Measurements from ENCODE around the gene FOXJ1. TPM values are rescaled to one million over a fixed set of nuclear protein-coding genes. Genes with fewer than 3 reads are reported as not detected.

The FOXJ1 gene
- total and polyA plus RNA-seq, 2 of the 13 experiments (the other 11 are each of a cell fraction or from before 2014, with no cell fraction given): 0.98 to 1.6 TPM

DNA sequence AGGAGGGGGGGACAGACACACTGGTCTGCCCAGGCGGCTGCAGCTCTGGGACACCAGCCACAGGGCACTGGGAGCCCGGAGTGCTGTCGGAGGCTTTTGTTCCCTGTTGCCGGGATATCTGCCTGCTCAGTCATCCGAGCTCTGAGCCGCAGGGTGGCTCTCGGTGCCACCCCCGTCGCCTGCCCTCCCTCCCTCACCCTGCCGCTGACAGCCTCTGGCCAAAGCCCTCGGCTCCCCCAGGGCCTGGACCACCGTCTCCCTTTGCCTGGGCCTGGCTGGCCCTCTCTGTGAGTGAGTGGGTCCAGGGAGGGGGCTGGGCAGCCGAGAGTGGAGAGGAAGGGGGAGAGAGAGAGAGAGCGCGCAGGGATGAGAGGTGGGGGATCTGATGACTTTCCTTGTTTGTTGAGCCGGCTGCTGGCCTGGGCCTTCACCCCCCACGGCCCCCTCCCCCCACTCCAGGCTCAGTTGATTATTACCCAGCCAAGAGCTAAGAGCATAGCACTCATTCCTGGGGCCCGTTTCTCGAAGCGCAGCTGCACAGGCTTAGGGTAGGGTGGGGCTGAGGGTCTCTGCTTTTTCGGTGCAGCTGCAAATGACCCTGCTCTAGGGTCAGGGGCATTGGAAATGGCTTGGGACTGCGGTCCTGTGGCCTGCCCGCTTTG lies 2.7 kb downstream of the FOXJ1 start (continued):
- peak; percentile 49; the same call in 1 of the 2 replicates for TF ChIP-seq SP5 (CRISPR knock-in tag; IDR thresholded peaks at IDR 0.05; ENCODE audit: borderline replicate concordance, low read depth)
- TF ChIP-seq ZHX2 (IDR thresholded peaks at IDR 0.05; ENCODE audit: low read depth): peak; percentile 52; the same call in 1 of the 2 replicates
- no peak for TF ChIP-seq ZHX2 (CRISPR knock-in tag; IDR thresholded peaks at IDR 0.05; ENCODE audit: borderline replicate concordance)
- peak; percentile 14; the same call in 1 of the 2 replicates for TF ChIP-seq MEIS2 (CRISPR knock-in tag; IDR thresholded peaks at IDR 0.05)
- no peak for TF ChIP-seq THYN1 (CRISPR knock-in tag; IDR thresholded peaks at IDR 0.05; ENCODE audit: borderline replicate concordance, low read depth)
- TF ChIP-seq, protein P1, sequence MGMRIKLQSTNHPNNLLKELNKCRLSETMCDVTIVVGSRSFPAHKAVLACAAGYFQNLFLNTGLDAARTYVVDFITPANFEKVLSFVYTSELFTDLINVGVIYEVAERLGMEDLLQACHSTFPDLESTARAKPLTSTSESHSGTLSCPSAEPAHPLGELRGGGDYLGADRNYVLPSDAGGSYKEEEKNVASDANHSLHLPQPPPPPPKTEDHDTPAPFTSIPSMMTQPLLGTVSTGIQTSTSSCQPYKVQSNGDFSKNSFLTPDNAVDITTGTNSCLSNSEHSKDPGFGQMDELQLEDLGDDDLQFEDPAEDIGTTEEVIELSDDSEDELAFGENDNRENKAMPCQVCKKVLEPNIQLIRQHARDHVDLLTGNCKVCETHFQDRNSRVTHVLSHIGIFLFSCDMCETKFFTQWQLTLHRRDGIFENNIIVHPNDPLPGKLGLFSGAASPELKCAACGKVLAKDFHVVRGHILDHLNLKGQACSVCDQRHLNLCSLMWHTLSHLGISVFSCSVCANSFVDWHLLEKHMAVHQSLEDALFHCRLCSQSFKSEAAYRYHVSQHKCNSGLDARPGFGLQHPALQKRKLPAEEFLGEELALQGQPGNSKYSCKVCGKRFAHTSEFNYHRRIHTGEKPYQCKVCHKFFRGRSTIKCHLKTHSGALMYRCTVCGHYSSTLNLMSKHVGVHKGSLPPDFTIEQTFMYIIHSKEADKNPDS (CRISPR knock-in tag; IDR thresholded peaks at IDR 0.05): peak; percentile 84; the same call in 1 of the 2 replicates
- TF ChIP-seq SUZ12 (IDR thresholded peaks at IDR 0.05; ENCODE audit: low read depth, low read length): no peak
- peak; percentile 98 for TF ChIP-seq ZBTB7A (CRISPR knock-in tag; IDR thresholded peaks at IDR 0.05)
- TF ChIP-seq, protein P2, sequence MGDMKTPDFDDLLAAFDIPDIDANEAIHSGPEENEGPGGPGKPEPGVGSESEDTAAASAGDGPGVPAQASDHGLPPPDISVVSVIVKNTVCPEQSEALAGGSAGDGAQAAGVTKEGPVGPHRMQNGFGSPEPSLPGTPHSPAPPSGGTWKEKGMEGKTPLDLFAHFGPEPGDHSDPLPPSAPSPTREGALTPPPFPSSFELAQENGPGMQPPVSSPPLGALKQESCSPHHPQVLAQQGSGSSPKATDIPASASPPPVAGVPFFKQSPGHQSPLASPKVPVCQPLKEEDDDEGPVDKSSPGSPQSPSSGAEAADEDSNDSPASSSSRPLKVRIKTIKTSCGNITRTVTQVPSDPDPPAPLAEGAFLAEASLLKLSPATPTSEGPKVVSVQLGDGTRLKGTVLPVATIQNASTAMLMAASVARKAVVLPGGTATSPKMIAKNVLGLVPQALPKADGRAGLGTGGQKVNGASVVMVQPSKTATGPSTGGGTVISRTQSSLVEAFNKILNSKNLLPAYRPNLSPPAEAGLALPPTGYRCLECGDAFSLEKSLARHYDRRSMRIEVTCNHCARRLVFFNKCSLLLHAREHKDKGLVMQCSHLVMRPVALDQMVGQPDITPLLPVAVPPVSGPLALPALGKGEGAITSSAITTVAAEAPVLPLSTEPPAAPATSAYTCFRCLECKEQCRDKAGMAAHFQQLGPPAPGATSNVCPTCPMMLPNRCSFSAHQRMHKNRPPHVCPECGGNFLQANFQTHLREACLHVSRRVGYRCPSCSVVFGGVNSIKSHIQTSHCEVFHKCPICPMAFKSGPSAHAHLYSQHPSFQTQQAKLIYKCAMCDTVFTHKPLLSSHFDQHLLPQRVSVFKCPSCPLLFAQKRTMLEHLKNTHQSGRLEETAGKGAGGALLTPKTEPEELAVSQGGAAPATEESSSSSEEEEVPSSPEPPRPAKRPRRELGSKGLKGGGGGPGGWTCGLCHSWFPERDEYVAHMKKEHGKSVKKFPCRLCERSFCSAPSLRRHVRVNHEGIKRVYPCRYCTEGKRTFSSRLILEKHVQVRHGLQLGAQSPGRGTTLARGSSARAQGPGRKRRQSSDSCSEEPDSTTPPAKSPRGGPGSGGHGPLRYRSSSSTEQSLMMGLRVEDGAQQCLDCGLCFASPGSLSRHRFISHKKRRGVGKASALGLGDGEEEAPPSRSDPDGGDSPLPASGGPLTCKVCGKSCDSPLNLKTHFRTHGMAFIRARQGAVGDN (CRISPR knock-in tag; IDR thresholded peaks at IDR 0.05): peak; percentile 94
- TF ChIP-seq GLI4 (CRISPR knock-in tag; IDR thresholded peaks at IDR 0.05; ENCODE audit: borderline replicate concordance): peak; percentile 81; the same call in 1 of the 2 replicates
- peak; percentile 95 for TF ChIP-seq GATAD2A (CRISPR knock-in tag; IDR thresholded peaks at IDR 0.05)
- no peak for TF ChIP-seq ZNF263 (CRISPR knock-in tag; IDR thresholded peaks at IDR 0.05)
- TF ChIP-seq, protein P3, sequence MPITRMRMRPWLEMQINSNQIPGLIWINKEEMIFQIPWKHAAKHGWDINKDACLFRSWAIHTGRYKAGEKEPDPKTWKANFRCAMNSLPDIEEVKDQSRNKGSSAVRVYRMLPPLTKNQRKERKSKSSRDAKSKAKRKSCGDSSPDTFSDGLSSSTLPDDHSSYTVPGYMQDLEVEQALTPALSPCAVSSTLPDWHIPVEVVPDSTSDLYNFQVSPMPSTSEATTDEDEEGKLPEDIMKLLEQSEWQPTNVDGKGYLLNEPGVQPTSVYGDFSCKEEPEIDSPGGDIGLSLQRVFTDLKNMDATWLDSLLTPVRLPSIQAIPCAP (CRISPR knock-in tag; IDR thresholded peaks at IDR 0.05; ENCODE audit: low read depth): no peak
- TF ChIP-seq CBX1 (IDR thresholded peaks at IDR 0.05; ENCODE audit: low read depth): peak; percentile 89
- peak; percentile 60; the same call in 1 of the 2 replicates for TF ChIP-seq FOXK1 (CRISPR knock-in tag; IDR thresholded peaks at IDR 0.05; ENCODE audit: borderline replicate concordance, low read depth)
- peak; percentile 33; the same call in 1 of the 2 replicates for TF ChIP-seq CBFB (CRISPR knock-in tag; IDR thresholded peaks at IDR 0.05)
- peak; percentile 80 for TF ChIP-seq ISL2 (CRISPR knock-in tag; IDR thresholded peaks at IDR 0.05)
